Fibroblast of the aortic adventitia (primary cell): ENCODE results near the gene TBX21. TPM values are rescaled to one million over a fixed set of nuclear protein-coding genes. Genes with fewer than 3 reads are reported as not detected.
"Not testable (repeated sequence)": the region's sequence is repeated elsewhere in the genome, so short reads cannot be mapped to it uniquely, and the experiment has no call there.

Experiments
- DNase-seq: peaks from one replicate; pipeline ENCODE4 v3.0.0-alpha.2; 2010; ENCODE audit warnings: low read depth
- H3K4me3 ChIP-seq: 2 replicates; pipeline ENCODE4 v1.5.1; 2011; ENCODE audit warnings: low read depth, mild to moderate bottlenecking, control low read depth, low read length, moderate library complexity
- CTCF ChIP-seq: IDR thresholded peaks from 2 replicates; pipeline ENCODE4 v1.5.1; 2011; ENCODE audit warnings: mild to moderate bottlenecking, low read length, control low read depth, inconsistent platforms; ENCODE audit not compliant: insufficient read depth
- total RNA-seq: library from RNA; depleted of rRNA; stranded (reverse); fragments of >200 nt; gene quantifications from 2 replicates; pipeline ENCODE4 v1.2.3, GENCODE V29; 2012; ENCODE audit warnings: low replicate concordance

Gene TBX21
- total RNA-seq, 1 donor: not detected

GRCh38 chr17:47757386-47757785 lies 24.4 kb downstream of the TBX21 start:
- no peak for TF ChIP-seq CTCF
- H3K4me3 ChIP-seq: no peak overlapping the region
- DNase-seq: no peak

- DNase-seq: no peak
- no peak for TF ChIP-seq CTCF
These were observed 27.5 kb downstream of the TBX21 start for GRCh38 chr17:47760409-47761140.

GRCh38 chr17:47762728-47763127 lies 29.7 kb downstream of the TBX21 start:
- no peak for TF ChIP-seq CTCF
- H3K4me3 ChIP-seq: no peak overlapping the region
- DNase-seq: no peak

More at GRCh38 chr17:47760409-47761140, 27.5 kb downstream of the TBX21 start:
- no peak overlapping the region for H3K4me3 ChIP-seq

- TF ChIP-seq CTCF: no peak
- DNase-seq: no peak
- H3K4me3 ChIP-seq: no peak overlapping the region
These were observed 31.0 kb downstream of the TBX21 start for GRCh38 chr17:47763913-47764582.

- H3K4me3 ChIP-seq, DNase-seq: not testable (repeated sequence)
These were observed 40.6 kb downstream of the TBX21 start for GRCh38 chr17:47773649-47774048.

- H3K4me3 ChIP-seq: no peak overlapping the region
- TF ChIP-seq CTCF: no peak
- DNase-seq: no peak
These were observed 41.3 kb downstream of the TBX21 start for GRCh38 chr17:47774331-47774730.

- no peak for TF ChIP-seq CTCF
- no peak for DNase-seq
- no peak overlapping the region for H3K4me3 ChIP-seq
These were observed 42.0 kb downstream of the TBX21 start for GRCh38 chr17:47774987-47775580.
